ENCODE measurements around the gene SUN2. TPM values are rescaled to one million over a fixed set of nuclear protein-coding genes. Genes with fewer than 3 reads are reported as not detected.
"Not testable (repeated sequence)": the region's sequence is repeated elsewhere in the genome, so short reads cannot be mapped to it uniquely, and the experiment has no call there.

Gene SUN2, protein sequence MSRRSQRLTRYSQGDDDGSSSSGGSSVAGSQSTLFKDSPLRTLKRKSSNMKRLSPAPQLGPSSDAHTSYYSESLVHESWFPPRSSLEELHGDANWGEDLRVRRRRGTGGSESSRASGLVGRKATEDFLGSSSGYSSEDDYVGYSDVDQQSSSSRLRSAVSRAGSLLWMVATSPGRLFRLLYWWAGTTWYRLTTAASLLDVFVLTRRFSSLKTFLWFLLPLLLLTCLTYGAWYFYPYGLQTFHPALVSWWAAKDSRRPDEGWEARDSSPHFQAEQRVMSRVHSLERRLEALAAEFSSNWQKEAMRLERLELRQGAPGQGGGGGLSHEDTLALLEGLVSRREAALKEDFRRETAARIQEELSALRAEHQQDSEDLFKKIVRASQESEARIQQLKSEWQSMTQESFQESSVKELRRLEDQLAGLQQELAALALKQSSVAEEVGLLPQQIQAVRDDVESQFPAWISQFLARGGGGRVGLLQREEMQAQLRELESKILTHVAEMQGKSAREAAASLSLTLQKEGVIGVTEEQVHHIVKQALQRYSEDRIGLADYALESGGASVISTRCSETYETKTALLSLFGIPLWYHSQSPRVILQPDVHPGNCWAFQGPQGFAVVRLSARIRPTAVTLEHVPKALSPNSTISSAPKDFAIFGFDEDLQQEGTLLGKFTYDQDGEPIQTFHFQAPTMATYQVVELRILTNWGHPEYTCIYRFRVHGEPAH
- 15.6 and 18.5 TPM in 2 replicates for total RNA-seq (2014; rRNA removed; shearing (Covaris generic))
- 30.4 and 42.0 TPM in 2 replicates for polyA plus RNA-seq (2014; cell fraction: nucleus; rRNA removed)

DNA sequence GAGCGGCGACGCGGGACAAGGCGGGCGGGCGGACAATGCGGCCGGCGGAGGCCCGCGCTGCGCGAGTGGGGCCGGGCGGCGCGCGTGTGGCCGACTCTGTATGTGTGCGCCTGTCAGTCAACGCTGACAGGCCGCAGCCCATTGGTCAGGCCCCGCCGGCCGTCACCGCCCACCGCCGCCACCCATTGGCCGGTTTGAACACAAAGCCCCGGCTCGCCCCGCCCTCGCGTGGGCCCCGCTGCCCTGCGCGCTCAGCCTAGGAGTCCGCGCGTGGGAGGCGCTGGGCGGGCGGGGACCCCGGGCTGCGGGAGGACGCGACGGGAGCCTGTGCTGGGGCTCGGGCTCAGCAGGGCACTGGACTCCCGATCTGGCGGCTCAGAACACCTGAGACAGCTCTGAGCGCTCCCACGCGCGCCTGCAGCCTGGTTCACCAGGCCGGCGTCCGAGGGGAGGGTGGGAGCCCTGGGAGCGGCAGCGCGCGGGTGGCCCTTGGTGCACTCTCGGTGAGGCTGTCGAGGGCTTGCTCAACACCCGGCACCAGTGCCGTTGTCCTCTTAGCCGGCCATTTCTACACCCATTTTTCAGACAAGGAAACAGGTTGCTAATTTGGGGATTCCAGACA is at the start of gene SUN2:
SUN2 (minus strand) TSS at position 88 of the 622 bp plus-strand sequence. CDS start 3,370 bp downstream, outside the sequence.
- peak; percentile 43 for DNase-seq (ENCODE audit: extremely low read depth, low read depth)

DNA sequence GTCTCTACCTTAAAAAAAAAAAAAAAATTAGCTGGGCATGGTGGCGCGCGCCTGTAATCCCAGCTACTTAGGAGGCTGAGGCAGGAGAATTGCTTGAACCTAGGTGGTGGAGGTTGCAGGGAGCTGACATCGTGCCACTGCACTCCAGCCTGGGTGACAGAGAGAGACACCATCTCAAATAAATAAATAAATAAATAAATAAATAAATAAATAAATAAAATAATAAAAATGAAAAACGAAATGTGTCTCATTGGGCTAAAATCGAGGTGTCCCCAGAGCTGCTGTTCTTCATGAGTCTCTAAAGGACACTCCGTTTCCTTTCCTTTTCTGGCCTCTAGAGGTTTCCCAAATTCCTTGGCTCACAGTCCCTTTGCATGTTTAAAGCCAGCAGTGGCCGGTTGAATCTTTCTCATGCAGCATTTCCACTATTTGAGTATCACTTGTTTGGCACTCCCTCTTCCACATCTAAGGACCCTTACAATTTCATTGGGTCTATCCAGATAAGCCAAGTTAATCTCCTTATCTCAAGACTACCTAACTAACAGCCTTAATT is 49.3 kb upstream of the SUN2 start:
- DNase-seq (ENCODE audit: extremely low read depth, low read depth) = not testable (repeated sequence)

DNA sequence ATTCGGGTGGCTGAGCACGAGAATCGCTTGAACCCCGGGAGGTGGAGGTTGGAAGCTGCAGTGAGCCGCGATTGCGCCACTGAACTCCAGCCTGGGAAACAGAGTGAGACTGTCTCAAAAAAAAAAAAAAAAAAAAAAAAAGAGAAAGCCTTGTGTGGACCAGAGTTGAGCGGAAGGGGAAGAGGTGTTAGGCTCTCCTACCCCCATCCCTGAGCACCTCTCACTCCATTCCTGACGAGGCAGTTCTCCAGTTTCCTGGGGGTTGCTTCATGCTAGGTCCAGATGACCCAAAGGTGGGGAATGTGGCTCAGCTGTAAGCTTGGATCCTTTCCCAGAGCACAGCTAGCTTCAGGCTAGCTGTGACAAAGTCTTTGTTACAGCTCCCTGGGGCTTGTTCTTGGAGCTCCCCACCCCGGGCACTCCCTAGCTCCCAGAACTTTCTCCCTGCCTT is 46.9 kb upstream of the SUN2 start:
- peak; percentile 39 for DNase-seq (ENCODE audit: extremely low read depth, low read depth)

DNA sequence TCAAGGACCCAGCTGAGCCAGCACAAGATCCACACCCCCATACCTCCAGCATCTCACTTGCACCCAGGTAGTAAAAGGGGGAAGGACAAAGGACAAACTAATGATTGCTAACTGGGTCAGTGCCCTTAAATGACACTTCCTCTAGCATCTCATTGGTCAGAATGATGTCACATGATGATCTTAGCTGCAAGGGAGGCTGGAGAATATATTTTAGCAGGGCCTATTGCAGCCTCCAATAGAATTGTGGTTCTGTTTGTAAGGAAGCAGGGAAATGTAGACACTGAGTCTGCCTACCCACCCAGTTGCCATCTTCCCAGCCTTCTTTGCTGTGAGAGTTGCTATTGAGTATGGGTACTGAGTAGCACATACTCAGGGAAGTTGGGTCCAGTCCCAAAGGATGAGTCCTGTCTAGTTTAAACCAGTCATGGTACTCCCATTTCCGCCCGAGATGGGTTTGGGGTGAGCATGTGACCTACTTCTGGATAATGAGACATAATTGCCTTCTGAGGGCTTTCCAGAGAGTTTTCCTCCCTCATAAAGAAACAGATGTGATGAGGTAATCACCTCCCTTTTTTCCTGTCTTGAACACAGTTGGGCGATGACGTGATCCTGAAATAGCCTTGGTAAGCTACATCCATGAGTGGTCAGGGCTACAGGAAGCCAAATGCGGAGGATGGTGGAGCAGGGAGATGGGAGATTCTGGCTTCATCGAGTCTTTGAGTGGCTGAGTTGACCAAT is 43.6 kb upstream of the SUN2 start:
- no peak for DNase-seq (ENCODE audit: extremely low read depth, low read depth)

DNA sequence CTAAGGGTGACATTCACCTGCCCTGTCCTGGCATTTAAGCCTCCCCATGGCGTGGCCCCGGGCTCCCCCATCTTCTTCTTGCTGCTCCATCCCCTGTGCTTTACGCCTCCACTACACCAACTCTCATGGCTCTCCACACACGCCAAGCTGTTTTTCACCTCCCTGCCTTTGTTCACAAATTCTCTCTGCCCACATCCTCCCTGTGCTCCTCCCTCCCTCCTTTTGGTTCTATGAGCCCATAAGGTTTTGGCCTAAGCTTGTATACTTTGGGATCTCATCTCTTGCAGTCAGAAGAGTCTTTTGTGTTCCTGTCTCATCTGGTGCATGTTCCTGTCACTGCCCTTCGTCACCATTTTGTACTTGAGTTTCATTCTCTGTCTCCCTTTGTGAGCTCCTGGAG is 42.7 kb upstream of the SUN2 start:
- DNase-seq (ENCODE audit: extremely low read depth, low read depth) = no peak

DNA sequence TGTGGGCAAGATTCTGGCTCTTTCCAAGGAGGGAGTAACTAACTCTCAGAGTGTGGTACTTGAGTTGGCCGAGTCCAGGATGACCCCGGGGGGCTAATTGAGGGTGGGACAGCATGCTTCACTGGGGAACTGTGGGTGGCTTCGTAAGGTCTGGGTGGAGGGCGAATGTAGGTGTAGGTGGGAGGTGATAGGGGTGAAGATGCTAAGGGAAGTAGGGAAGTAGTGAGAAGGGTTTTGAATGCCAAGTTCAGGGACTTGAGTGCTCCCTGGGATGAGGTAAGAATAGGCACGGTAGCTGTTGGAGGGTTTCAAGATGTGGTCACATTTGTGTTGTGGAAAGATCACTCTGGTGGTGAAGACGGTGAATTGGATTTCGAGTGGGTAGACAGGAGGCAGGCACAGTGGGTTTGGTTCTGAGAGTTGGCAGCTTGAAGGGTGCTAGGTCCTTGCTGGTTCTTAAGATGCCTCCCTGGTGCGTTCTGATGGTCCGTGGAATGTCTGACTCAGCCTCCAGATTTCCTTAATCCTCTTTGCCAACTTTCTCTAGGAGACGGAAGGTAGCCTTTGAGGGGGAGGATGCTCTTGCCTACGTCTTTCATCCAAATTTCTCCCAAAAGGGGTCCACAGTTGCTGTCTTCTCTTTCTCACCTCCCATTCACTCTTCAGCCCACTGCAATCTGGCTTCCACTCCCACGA is 40.6 kb upstream of the SUN2 start:
- DNase-seq (ENCODE audit: extremely low read depth, low read depth) = no peak

DNA sequence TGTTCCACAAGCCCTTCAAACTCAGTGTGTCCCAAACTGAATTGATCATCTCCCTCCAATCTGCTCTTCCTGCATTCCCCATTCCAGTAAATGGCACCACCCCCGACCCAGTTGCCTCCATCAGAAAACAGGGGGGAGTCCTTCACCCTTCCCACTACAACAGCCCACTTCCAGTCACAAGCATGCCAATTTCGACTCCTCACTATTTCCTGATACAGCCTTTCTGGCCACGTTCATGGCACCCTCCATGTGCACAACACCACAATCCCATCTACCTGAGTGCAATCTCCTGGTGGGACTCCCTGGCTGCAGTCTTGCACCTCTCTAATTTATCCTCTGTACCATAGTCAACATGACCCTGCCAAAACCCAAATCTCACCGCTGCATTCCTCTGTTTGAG is 39.8 kb upstream of the SUN2 start:
- no peak for DNase-seq (ENCODE audit: extremely low read depth, low read depth)

DNA sequence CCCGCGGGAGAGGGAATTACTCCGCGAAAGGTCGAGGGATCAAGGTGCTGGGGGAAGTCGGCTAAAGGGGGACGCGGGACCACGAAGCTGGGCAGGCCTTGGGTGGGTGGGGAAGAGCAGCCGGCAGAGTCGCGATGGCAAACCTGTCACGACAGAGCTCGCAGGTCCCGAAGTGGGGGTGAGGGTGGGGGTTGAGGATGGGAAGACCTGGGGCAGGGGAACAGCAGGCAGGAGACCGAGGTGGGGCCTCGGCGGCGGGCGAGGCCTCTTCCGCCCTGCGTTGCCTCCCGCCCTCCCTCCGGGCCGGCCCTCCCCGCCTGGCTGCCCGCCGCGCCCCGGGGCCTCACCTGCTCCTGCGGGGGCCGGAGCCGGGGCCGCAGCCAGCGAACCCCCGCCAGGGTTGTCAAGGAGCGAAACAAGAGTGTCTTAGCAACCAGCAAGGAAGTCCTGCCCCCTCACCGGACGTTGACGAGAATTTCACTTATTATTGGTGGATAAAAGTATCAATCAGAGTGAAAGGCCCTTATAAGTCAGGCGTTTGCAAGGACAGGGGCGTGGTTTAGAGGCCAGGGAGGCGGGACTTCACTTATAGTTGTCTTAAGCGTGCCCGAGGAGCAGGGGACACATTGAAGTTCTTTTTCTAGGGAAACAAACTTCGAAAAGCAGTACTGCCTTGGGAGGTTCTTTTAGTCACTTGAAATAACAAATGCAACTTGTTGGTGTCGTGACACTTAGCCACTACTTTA is 38.1 kb upstream of the SUN2 start, which contains the start of gene DNAL4:
DNAL4 (minus strand) TSS at position 423 of the 746 bp plus-strand sequence. CDS start 11,412 bp downstream, outside the sequence.
- DNase-seq (ENCODE audit: extremely low read depth, low read depth) = peak; percentile 86

DNA sequence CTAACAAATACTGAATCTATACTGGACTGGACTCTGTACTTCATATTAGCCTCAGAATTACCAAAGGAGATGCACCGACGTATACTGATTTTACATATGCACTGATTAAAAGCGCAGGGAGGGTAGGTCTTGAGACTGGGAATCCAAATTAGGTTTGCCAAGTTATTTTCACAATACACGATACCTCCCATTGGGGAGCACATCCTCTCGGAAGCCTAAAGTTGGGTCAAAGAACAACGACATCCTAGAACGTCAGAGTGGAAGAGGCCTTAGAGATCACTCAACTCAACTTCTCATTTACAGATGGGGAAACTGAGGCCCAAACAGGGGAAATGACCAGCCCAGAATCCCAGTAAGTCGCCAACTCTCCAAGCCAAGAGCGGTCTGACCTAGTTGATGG is 37.5 kb upstream of the SUN2 start:
- DNase-seq (ENCODE audit: extremely low read depth, low read depth) = no peak

DNA sequence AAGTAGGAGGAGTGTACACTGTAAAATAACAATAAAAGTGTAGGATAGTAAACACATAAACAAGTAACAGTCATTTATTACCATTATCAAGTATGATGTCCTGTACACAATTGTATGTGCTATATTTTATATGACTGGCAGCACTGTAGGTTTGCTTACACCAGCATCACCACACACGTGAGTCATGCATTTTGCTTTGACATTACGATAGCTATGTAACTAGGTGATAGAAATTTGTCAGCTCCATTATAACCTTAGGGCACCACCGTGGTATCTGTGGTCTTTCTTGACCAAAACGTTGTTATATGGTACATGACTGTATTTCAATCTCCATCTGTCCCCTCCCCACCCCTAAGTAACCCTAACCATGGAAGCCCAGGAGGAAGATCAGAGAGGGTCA is 37.0 kb upstream of the SUN2 start:
- no peak for DNase-seq (ENCODE audit: extremely low read depth, low read depth)

DNA sequence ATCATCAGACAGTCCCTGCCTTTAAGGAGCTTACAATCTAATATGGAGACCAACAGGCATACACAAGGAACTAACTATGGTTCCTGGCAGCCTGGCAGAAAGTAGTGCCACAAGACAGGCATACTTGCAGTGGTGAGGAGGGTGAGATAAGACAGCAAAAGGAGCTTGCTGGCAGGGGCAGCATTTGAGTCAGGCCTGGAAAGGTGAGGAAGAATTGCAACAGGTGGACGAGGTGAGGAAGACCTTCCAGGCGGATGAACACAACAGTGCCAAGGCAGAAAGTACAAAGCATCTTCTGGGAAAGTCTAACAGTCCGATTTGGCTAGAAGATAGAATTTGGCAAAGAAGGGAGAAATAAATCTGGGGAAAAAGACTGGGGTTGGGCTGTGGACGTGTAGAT is 33.8 kb upstream of the SUN2 start:
- no peak for DNase-seq (ENCODE audit: extremely low read depth, low read depth)

DNA sequence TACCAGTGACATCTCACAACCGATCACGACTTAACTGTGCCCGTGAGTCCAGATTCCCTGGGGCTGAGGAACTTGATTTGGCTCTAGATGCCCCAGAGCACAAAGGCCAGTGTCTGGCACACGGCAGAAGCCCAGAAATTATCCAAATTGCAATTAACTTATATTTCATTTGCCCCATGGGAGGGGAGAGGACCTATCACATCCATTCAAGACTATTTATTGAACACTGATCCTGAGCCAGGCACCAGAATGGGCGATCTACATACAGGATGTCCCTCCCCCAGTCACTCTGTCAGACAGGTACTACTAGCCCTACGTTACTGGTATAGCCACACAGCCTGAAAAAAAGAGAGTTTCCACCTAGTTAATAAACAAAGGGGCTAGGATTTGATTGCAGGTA is 33.0 kb upstream of the SUN2 start:
- DNase-seq (ENCODE audit: extremely low read depth, low read depth) = no peak

DNA sequence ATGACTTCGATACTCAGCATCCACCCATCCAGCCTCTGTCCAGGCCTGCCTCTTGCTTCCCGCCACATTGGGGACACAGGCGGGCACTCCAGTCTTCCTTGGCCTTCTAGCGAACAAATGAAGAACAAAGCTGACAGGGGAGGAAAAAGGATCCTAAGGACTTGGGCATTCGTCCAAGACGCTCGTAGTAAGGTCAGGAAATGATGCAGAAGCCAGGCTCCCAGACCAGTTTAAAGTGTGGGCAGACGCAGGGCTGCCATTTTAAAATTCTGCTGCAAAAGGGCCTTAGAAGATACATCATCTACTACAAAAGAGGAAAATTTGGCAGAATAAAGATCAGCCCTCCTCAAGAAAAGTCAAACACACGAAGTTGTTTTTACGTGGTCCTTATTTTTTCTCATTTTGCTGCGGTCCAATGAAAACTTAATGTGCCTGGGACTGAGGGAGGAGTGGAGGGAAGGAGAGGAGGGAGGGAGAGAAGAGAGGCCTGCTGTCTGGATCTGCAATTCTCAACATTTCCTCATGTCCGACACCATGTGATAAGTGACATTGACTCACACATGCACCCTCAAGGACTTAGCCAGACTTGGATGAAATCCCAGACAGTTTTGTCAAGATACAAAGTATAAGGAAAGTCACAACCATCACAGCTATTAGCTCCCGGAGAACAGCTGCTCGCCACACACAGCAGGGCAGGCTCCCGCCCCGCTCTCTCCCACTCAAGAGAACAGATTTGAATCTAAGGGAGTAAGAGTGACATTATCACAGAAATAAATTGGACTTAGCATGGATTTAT is 32.4 kb upstream of the SUN2 start:
- no peak for DNase-seq (ENCODE audit: extremely low read depth, low read depth)

DNA sequence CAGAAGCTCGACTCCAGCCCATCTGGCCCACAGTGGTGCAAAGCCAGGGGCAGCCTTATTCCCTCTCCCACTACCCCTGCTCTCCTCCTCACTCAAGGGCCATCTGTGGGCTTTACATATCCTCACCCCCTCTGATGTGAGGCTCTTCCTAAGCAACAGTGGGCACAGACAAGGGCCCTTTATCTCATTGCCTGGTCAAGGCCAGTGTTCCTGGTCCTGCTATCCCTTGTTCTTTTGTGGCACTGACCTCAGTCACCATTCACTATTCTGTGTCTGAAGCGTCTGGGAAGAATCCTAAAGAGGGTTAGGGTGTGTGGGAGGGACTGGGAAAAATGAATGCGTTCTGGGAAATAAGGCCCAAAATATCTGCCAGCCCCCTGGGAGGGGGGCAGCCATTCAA is 30.8 kb upstream of the SUN2 start:
- DNase-seq (ENCODE audit: extremely low read depth, low read depth) = no peak

DNA sequence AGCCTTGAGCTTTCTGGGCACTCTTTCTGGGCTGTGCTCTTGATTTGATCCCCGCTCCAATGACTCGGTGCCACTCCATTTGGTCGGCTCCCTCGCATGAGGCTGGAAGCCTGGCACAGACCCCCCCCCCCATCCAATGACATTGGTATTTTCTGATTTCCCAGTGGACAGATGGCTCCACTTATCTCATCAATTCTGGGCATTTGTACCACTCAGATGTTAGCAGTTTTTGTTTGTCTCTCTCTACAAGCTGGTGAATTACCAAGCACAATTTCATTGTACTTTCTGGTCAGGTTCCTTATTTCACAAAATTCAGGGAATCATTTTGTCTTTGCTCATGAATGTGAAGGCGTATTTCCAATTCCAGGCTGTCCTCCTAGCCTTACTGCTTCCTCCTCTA is 29.1 kb upstream of the SUN2 start:
- DNase-seq (ENCODE audit: extremely low read depth, low read depth) = no peak

DNA sequence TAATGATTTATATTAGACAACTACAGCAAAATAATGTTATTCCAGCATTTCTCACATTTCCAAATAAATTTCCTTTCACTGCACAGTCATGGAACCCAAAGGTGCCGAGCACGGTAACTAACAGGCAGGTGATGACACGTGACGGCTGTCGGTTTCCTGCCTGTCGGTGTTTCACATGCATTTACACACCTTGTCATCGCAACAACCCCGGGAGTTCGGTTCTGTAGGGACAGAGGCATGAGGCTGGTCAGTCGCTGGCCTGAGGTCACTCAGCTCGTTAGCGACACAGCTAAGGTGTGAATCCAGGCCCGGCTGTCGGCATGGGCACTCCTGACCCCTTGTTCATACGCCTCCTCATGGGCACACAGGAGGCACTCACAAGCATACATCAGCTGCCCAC is 28.2 kb upstream of the SUN2 start:
- DNase-seq (ENCODE audit: extremely low read depth, low read depth) = no peak

DNA sequence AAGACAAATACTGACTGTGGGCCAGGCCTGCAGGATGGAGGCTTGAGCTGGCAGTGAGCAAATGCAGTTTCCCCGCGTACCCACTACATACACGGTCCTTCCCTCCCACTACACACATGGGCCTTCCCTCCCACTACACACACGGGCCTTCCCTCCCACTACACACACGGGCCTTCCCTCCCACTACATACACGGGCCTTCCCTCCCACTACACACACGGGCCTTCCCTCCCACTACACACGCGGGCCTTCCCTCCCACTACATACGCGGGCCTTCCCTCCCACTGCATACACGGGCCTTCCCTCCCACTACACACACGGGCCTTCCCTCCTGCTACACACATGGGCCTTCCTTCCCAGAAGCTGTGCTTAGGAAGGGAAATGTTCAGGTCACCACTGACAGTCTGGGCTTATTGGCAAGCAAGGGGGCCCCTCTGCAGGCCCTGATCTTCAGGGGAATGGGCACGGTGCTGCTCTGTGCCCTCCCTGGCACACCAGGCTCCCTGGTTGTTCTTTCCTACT is 27.4 kb upstream of the SUN2 start:
- DNase-seq (ENCODE audit: extremely low read depth, low read depth) = no peak
